Mammary epithelial cell (primary cell): ENCODE measurements around the gene ADAM12.

Source experiments
- CTCF ChIP-seq, 2 donors: IDR thresholded peaks in 1 of 2; conservative IDR thresholded peaks in 1 of 2; 2 replicates each; pipeline ENCODE4 v1.5.1; 2011 to 2012; ENCODE audit warnings: inconsistent platforms in 2 of 2, low read length in 2 of 2, mild to moderate bottlenecking in 2 of 2, control low read depth in 1 of 2, low read depth in 1 of 2; ENCODE audit not compliant: insufficient read depth in 1 of 2; ENCODE audit errors: extremely low read depth in 1 of 2
- EZH2 ChIP-seq: IDR thresholded peaks from 2 replicates; pipeline ENCODE4 v1.6.1; 2012; ENCODE audit warnings: low read length, inconsistent platforms, borderline replicate concordance

- TF ChIP-seq CTCF (conservative IDR thresholded peaks at IDR 0.05 in 1 of 2, IDR thresholded peaks at IDR 0.05 in 1 of 2; ENCODE audit: extremely low read depth in 1 of 2, insufficient read depth in 1 of 2, low read depth in 1 of 2, low read length in 2 of 2) (no peak), EZH2 (no peak)
Observed at GRCh38 chr10:126201603-126202002, 186.7 kb downstream of the ADAM12 start.
